Astrocyte of the spinal cord (primary cell): ENCODE results near the gene FYN.
"Not testable (repeated sequence)": the region's sequence is repeated elsewhere in the genome, so short reads cannot be mapped to it uniquely, and the experiment has no call there.

Source experiments
- DNase-seq: peaks from one replicate; pipeline ENCODE4 v3.0.0; 2011; ENCODE audit warnings: low read depth, low spot score
- H3K4me3 ChIP-seq: 2 replicates; pipeline ENCODE4 v1.5.1; 2011; ENCODE audit warnings: low read depth, mild to moderate bottlenecking, low read length, moderate library complexity
- in situ Hi-C: cut with HindIII; loops from 2 replicates; pipeline ENCODE4 v1.10.0; 2017; ENCODE audit warnings: low sequenced_read_pairs
- TF ChIP-seq, protein P1 (sequence below): IDR thresholded peaks from 2 replicates; pipeline ENCODE4 v1.5.1; 2012; ENCODE audit warnings: low read depth, mild to moderate bottlenecking, low read length, inconsistent platforms

Gene FYN

GRCh38 chr6:111898452-111898851 lies 25.2 kb upstream of the FYN start:
- no peak overlapping the region for H3K4me3 ChIP-seq
- in situ Hi-C loops = no loop called here
- DNase-seq = no peak
- TF ChIP-seq, protein P1, sequence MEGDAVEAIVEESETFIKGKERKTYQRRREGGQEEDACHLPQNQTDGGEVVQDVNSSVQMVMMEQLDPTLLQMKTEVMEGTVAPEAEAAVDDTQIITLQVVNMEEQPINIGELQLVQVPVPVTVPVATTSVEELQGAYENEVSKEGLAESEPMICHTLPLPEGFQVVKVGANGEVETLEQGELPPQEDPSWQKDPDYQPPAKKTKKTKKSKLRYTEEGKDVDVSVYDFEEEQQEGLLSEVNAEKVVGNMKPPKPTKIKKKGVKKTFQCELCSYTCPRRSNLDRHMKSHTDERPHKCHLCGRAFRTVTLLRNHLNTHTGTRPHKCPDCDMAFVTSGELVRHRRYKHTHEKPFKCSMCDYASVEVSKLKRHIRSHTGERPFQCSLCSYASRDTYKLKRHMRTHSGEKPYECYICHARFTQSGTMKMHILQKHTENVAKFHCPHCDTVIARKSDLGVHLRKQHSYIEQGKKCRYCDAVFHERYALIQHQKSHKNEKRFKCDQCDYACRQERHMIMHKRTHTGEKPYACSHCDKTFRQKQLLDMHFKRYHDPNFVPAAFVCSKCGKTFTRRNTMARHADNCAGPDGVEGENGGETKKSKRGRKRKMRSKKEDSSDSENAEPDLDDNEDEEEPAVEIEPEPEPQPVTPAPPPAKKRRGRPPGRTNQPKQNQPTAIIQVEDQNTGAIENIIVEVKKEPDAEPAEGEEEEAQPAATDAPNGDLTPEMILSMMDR = no peak

- in situ Hi-C loops = no loop called here
- TF ChIP-seq, protein P1 = no peak
- H3K4me3 ChIP-seq = no peak overlapping the region
- DNase-seq = no peak
These were observed 21.7 kb upstream of the FYN start for GRCh38 chr6:111894951-111895350.

GRCh38 chr6:111894272-111894671 lies 21.0 kb upstream of the FYN start:
- in situ Hi-C loops = no loop called here
- TF ChIP-seq, protein P1 = no peak
- DNase-seq = peak; percentile 27
- no peak overlapping the region for H3K4me3 ChIP-seq

- in situ Hi-C loops = no loop called here
- DNase-seq = no peak
- TF ChIP-seq, protein P1 = no peak
- no peak overlapping the region for H3K4me3 ChIP-seq
These were observed 19.2 kb upstream of the FYN start for GRCh38 chr6:111892431-111892830.

- no peak overlapping the region for H3K4me3 ChIP-seq
- TF ChIP-seq, protein P1 = no peak
- DNase-seq = no peak
- in situ Hi-C loops = no loop called here
These were observed 17.7 kb upstream of the FYN start for GRCh38 chr6:111890988-111891387.

DNA sequence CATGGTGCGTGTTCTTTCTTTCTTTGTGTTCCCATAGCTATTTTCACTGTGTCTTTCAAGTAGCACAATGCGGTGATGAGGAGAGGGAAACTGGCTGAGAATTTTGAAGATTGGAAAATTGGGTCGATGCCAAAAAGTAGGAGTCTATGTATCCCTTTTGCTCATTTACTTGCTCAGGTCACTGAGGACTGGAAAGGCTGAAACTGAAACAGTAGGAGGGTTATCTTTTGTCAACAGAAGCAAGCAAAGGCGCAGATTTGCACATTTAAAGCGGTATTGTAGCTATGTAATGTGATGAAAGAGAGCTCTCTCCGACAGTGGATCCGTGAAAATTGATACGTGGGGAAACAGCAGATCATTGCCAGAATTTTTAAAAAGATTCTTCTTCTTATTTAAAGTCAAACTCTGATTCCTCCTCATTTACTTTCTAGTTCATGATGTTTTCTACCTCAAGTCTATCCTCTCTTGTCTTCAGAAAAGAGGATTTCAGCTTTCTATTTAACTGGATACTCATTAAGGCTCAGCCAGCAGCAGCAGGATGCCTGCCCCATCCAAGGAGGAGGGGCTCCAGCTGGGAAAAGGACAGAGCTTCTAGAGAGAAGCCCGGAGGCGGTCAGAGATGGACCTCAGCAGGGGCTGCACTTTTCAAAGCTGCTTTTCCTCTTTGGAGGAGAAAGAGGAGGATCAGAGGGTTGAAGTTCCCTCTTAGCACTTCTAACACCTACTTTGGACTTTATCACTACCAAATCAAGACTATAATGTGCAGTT lies 15.9 kb upstream of the FYN start:
- in situ Hi-C loops = no loop called here
- TF ChIP-seq, protein P1 = no peak
- DNase-seq = peak; percentile 48
- H3K4me3 ChIP-seq = peak overlapping the region; percentile 3

- DNase-seq, in situ Hi-C loops, H3K4me3 ChIP-seq: not testable (repeated sequence)
These were observed 13.5 kb upstream of the FYN start for GRCh38 chr6:111886793-111887192.
